Body of pancreas (tissue), 4 donors: ENCODE data around the gene OLFM4. TPM values are rescaled to one million over a fixed set of nuclear protein-coding genes. Genes with fewer than 3 reads are reported as not detected.

ENCODE experiments used
- ATAC-seq: fragments of 150-250 bp; one replicate; pipeline ENCODE4 v1.9.1; 2016
- DNase-seq, 4 donors: peaks; one replicate each; pipeline ENCODE4 v3.0.0-alpha.2; 2019
- H3K27ac ChIP-seq, 4 donors: fragments of 200-600 bp; sonication (generic); 1 replicate in 3 of 4; 2 replicates in 1 of 4; pipeline versions ENCODE4 v1.5.1 to v1.6.1; 2016 to 2019; ENCODE audit warnings: mild to moderate bottlenecking in 1 of 4, mixed read lengths in 1 of 4, moderate library complexity in 1 of 4
- H3K27me3 ChIP-seq, 2 donors: fragments of 200-600 bp; sonication (generic); one replicate each; pipeline ENCODE4 v1.6.0; 2016; ENCODE audit warnings: mild to moderate bottlenecking in 1 of 2
- H3K36me3 ChIP-seq, 2 donors: fragments of 200-600 bp; sonication (generic); replicated peaks in 1 of 2; 2 replicates each; pipeline ENCODE4 v1.5.1; 2016; ENCODE audit warnings: low read depth in 2 of 2; ENCODE audit not compliant: insufficient read depth in 1 of 2
- H3K4me1 ChIP-seq: fragments of 200-600 bp; sonication (generic); one replicate; pipeline ENCODE4 v1.6.0; 2016
- H3K4me3 ChIP-seq, 2 donors: fragments of 200-600 bp; sonication (generic); 1 replicate in 1 of 2; 2 replicates in 1 of 2; pipeline ENCODE4 v1.5.1; 2016 to 2019
- H3K9me3 ChIP-seq, 3 donors: fragments of 200-600 bp; sonication (generic); 1 replicate in 2 of 3; 2 replicates in 1 of 3; pipeline ENCODE4 v1.5.1; 2016
- CTCF ChIP-seq, 7 experiments: fragments of 450-650 bp in 4 of 7; fragments of 200-600 bp in 3 of 7; sonication (generic) in 3 of 7; IDR thresholded peaks; one replicate each; pipeline ENCODE4 v1.5.1; 2016 to 2019; ENCODE audit warnings: antibody characterized with exemption in 7 of 7
- POLR2A ChIP-seq, 3 donors: fragments of 450-650 bp; IDR thresholded peaks; one replicate each; pipeline ENCODE4 v1.6.1; 2016; ENCODE audit warnings: antibody characterized with exemption in 3 of 3, mild to moderate bottlenecking in 2 of 3
- WGBS, 2 donors: methylation state at CpG; one replicate each; pipeline ENCODE4 v1.1.5; 2017; 5-methylcytosine and 5-hydroxymethylcytosine counted together
- intact Hi-C: fragments of 100-400 bp; cut with DNase I; formaldehyde crosslinking; loops from one replicate; pipeline ENCODE4 v1.15.1; 2023
- total RNA-seq, 2 donors: library from RNA; depleted of rRNA; stranded (reverse); fragments of >200 nt; gene quantifications; one replicate each; pipeline ENCODE4 v1.1.0, GENCODE V29; 2016

The OLFM4 gene
- total RNA-seq, 2 donors from 2014 or later = 51.7 to 55.8 TPM

- ATAC-seq (no peak), DNase-seq (no peak)
- H3K4me1 ChIP-seq = peaks cover 3% of the 10 kb centered on the region
- no peak overlapping the region for H3K4me3 ChIP-seq
- no peak overlapping the region for H3K27ac ChIP-seq
- no peaks in the 10 kb centered on the region for H3K9me3 ChIP-seq
- no peaks in the 10 kb centered on the region for H3K36me3 ChIP-seq
- TF ChIP-seq CTCF (IDR thresholded peaks at IDR 0.05) (no peak), POLR2A (IDR thresholded peaks at IDR 0.05) (no peak)
- intact Hi-C loops = no loop called here
- no peaks in the 10 kb centered on the region for H3K27me3 ChIP-seq
- WGBS, 2 donors = 88 to 97% methylated on average over 1 of the region's 1 CpG
Observed at GRCh38 chr13:53073711-53074110, 45.1 kb downstream of the OLFM4 start.

- 70 to 79% methylated on average over 5 of the region's 5 CpGs for WGBS, 2 donors
- no peak for ATAC-seq
Observed at GRCh38 chr13:53074114-53074513, 45.5 kb downstream of the OLFM4 start.

GRCh38 chr13:53075356-53076041 is 46.9 kb downstream of the OLFM4 start:
- Histone ChIP-seq H3K27ac (no peak overlapping the region), H3K9me3 (no peaks in the 10 kb centered on the region), H3K4me1 (no peaks in the 10 kb centered on the region), H3K27me3 (no peaks in the 10 kb centered on the region), H3K4me3 (no peak overlapping the region), H3K36me3 (no peaks in the 10 kb centered on the region)
- 81 to 82% methylated on average over 6 of the region's 6 CpGs for WGBS, 2 donors
- DNase-seq (no peak), ATAC-seq (no peak)
- intact Hi-C loops = no loop called here
- no peak for TF ChIP-seq CTCF (IDR thresholded peaks at IDR 0.05)
- no peak for TF ChIP-seq POLR2A (IDR thresholded peaks at IDR 0.05)

More at GRCh38 chr13:53074114-53074513, 45.5 kb downstream of the OLFM4 start:
- no peaks in the 10 kb centered on the region for H3K27me3 ChIP-seq
- H3K27ac ChIP-seq = no peak overlapping the region
- TF ChIP-seq POLR2A (IDR thresholded peaks at IDR 0.05) (no peak), CTCF (IDR thresholded peaks at IDR 0.05) (no peak)
- intact Hi-C loops = no loop called here
- no peaks in the 10 kb centered on the region for H3K9me3 ChIP-seq
- H3K36me3 ChIP-seq = no peaks in the 10 kb centered on the region
- DNase-seq = no peak
- no peak overlapping the region for H3K4me3 ChIP-seq
- H3K4me1 ChIP-seq = no peaks in the 10 kb centered on the region

- ATAC-seq = no peak
- H3K9me3 ChIP-seq = no peaks in the 10 kb centered on the region
Observed at GRCh38 chr13:53079691-53080090, 51.1 kb downstream of the OLFM4 start.

More at GRCh38 chr13:53079691-53080090, 51.1 kb downstream of the OLFM4 start:
- no peak overlapping the region for H3K27ac ChIP-seq
- intact Hi-C loops = no loop called here
- TF ChIP-seq CTCF (IDR thresholded peaks at IDR 0.05) (no peak), POLR2A (IDR thresholded peaks at IDR 0.05) (no peak)
- H3K4me3 ChIP-seq = no peak overlapping the region
- 67 to 74% methylated on average over 8 of the region's 8 CpGs for WGBS, 2 donors
- H3K4me1 ChIP-seq = no peaks in the 10 kb centered on the region
- DNase-seq = no peak
- no peaks in the 10 kb centered on the region for H3K27me3 ChIP-seq
- no peaks in the 10 kb centered on the region for H3K36me3 ChIP-seq
